HepG2 (cell line): ENCODE measurements around the gene VILL. TPM values are rescaled to one million over a fixed set of nuclear protein-coding genes. Genes with fewer than 3 reads are reported as not detected.

ENCODE experiments used
- CREB1 ChIP-seq, 2 experiments: fragments of 450-650 bp in 1 of 2; IDR thresholded peaks; 2 replicates each; pipeline ENCODE4 v1.6.1; 2016 to 2017; ENCODE audit warnings: control low read depth in 1 of 2, mild to moderate bottlenecking in 1 of 2, missing compliant biosample characterization in 1 of 2, missing genetic modification characterization in 1 of 2
- ETV5 ChIP-seq: IDR thresholded peaks from 2 replicates; pipeline ENCODE4 v1.6.1; 2018; ENCODE audit warnings: missing biosample characterization, missing genetic modification reagents, inconsistent platforms, borderline replicate concordance
- FIP1L1 ChIP-seq: fragments of 200-400 bp; formaldehyde crosslinking; IDR thresholded peaks from 2 replicates; pipeline ENCODE4 v1.6.1; 2018; ENCODE audit warnings: low read depth, mild to moderate bottlenecking, low read length, moderate library complexity, borderline replicate concordance; ENCODE audit not compliant: insufficient read depth
- HIC2 ChIP-seq: sonication (generic); formaldehyde crosslinking; IDR thresholded peaks from 2 replicates; pipeline ENCODE4 v1.9.0; 2022; ENCODE audit warnings: low read depth, missing genetic modification reagents
- HINFP ChIP-seq: sonication (generic); formaldehyde crosslinking; IDR thresholded peaks from 2 replicates; pipeline ENCODE4 v1.4.0; 2020; ENCODE audit warnings: low read depth, mild to moderate bottlenecking, missing genetic modification reagents
- HNRNPH1 ChIP-seq: fragments of 200-400 bp; formaldehyde crosslinking; optimal IDR thresholded peaks from 2 replicates; pipeline ENCODE3; 2017; ENCODE audit warnings: mild to moderate bottlenecking, low read depth, low read length
- KLF15 ChIP-seq: sonication (generic); formaldehyde crosslinking; IDR thresholded peaks from 2 replicates; pipeline ENCODE4 v1.8.1; 2023; ENCODE audit warnings: borderline replicate concordance, mild to moderate bottlenecking, inconsistent platforms, missing genetic modification reagents, mixed read lengths
- NFRKB ChIP-seq: fragments of 450-650 bp; IDR thresholded peaks from 2 replicates; pipeline ENCODE4 v1.6.1; 2017
- RFXANK ChIP-seq: IDR thresholded peaks from 2 replicates; pipeline ENCODE4 v1.6.1; 2016
- SP1 ChIP-seq, 2 experiments: fragments of 450-650 bp in 1 of 2; sonication (generic) in 1 of 2; formaldehyde crosslinking in 1 of 2; IDR thresholded peaks; 2 replicates each; pipeline versions ENCODE4 v1.4.0 to v1.6.1; 2016 to 2020; ENCODE audit warnings: missing genetic modification reagents in 1 of 2
- U2AF1 ChIP-seq: fragments of 200-400 bp; formaldehyde crosslinking; optimal IDR thresholded peaks from 2 replicates; pipeline ENCODE3; 2017; ENCODE audit warnings: mild to moderate bottlenecking, low read depth, low read length
- ZNF101 ChIP-seq: sonication (generic); formaldehyde crosslinking; IDR thresholded peaks from 2 replicates; pipeline ENCODE4 v1.4.0; 2020; ENCODE audit warnings: mild to moderate bottlenecking, low read depth, missing genetic modification reagents, borderline replicate concordance
- ZNF121 ChIP-seq: sonication (generic); formaldehyde crosslinking; IDR thresholded peaks from 2 replicates; pipeline ENCODE4 v1.5.0; 2020; ENCODE audit warnings: mild to moderate bottlenecking, missing genetic modification reagents
- ZNF256 ChIP-seq: sonication (generic); formaldehyde crosslinking; conservative IDR thresholded peaks from 2 replicates; pipeline ENCODE4 v1.4.0; 2020; ENCODE audit warnings: missing genetic modification reagents
- ZNF331 ChIP-seq: sonication (generic); formaldehyde crosslinking; IDR thresholded peaks from 2 replicates; pipeline ENCODE4 v1.4.0; 2020; ENCODE audit warnings: missing genetic modification reagents
- ZNF451 ChIP-seq: sonication (generic); formaldehyde crosslinking; IDR thresholded peaks from 2 replicates; pipeline ENCODE4 v1.5.0; 2020; ENCODE audit warnings: mild to moderate bottlenecking, missing genetic modification reagents
- ZNF609 ChIP-seq: sonication (generic); formaldehyde crosslinking; IDR thresholded peaks from 2 replicates; pipeline ENCODE4 v1.4.0; 2020; ENCODE audit warnings: mild to moderate bottlenecking, missing genetic modification reagents, borderline replicate concordance
- ZNF678 ChIP-seq: sonication (generic); formaldehyde crosslinking; IDR thresholded peaks from 2 replicates; pipeline ENCODE4 v1.4.0; 2020; ENCODE audit warnings: mild to moderate bottlenecking, missing genetic modification reagents
- polyA plus RNA-seq, 8 experiments: library from polyadenylated mRNA; depleted of rRNA in 3 of 8; stranded (reverse) in 7 of 8; unstranded in 1 of 8; fragments of >200 nt; fragmentation: Illumina TruSeq in 4 of 8; extraction: Trizol in 4 of 8; gene quantifications; 2 replicates each; pipeline versions ENCODE4 v1.2.1 to v1.2.3, GENCODE V29; 2011 to 2016; ENCODE audit warnings: low read depth in 4 of 8, missing spikeins in 1 of 8, mixed read lengths in 1 of 8; ENCODE audit not compliant: insufficient read depth in 1 of 8
- total RNA-seq, 5 experiments: library from RNA; depleted of rRNA; stranded (reverse); fragments of >200 nt; fragmentation: Illumina TruSeq; extraction: Trizol; gene quantifications; 2 replicates each; pipeline ENCODE4 v1.2.3, GENCODE V29; 2016; ENCODE audit warnings: low read depth in 1 of 5

Gene VILL
- total and polyA plus RNA-seq, 2 of the 13 experiments (the other 11 are each of a cell fraction or from before 2014, with no cell fraction given), result 3.2 to 5.3 TPM

DNA sequence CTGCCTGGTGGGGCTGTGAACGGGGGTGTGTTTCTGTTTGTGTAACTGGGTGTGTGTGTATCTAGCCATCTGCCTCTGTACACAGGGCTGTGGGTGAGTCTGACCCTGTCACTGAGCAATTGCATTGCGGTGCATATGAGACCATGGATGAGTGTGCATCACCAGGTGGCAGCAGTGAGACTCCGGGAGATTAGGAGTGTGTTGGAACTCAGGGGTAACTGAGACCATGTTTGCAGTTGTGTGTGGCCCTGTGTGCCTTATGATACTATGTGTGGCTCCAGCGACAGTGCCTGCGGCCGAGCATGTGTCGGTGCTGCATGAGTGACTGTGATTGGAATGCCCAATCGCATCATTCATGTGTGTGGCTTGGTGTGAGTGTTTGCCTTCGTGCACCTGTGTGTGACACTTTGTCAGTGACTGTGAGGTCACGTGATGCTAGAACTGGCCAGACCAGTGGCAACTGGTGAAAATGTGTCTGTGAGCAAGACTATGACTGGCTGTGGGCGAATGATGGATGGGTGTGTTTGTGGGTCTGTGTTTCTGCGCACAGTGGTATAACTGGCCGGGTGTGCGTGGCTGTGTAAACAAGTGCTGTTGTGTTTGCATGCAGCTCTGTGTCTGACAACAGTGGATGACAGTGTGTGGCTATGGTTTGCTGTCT is 14.0 kb downstream of the VILL start (continued):
- TF ChIP-seq ZNF609 (peak; percentile 62), ZNF451 (no peak), ZNF331 (CRISPR knock-in tag) (peak; percentile 84), HINFP (CRISPR knock-in tag) (0 out of 2 replicates have a peak, but pooled peaks have one; percentile 24), FIP1L1 (no peak), ZNF101 (CRISPR knock-in tag) (no peak), SP1 (IDR thresholded peaks at IDR 0.05) (no peak), SP1 (CRISPR knock-in tag; IDR thresholded peaks at IDR 0.05) (peak; percentile 38), ZNF256 (CRISPR knock-in tag) (no peak), NFRKB (no peak), HIC2 (CRISPR knock-in tag) (no peak; the same call in 1 of the 2 replicates), ETV5 (CRISPR knock-in tag) (no peak; the same call in 1 of the 2 replicates), KLF15 (CRISPR knock-in tag) (no peak), RFXANK (CRISPR knock-in tag) (no peak), CREB1 (IDR thresholded peaks at IDR 0.05) (peak; percentile 48; the same call in 1 of the 2 replicates), CREB1 (CRISPR knock-in tag; IDR thresholded peaks at IDR 0.05) (no peak), ZNF678 (no peak), U2AF1 (no peak), ZNF121 (CRISPR knock-in tag) (peak; percentile 78), HNRNPH1 (no peak)
